SU-DHL-6 (cell line): Measurements from ENCODE around the gene FAAH.

ENCODE experiments used
- CTCF ChIP-seq: fragments of 200-600 bp; sonication (generic); IDR thresholded peaks from one replicate; pipeline ENCODE4 v1.5.1; 2017; ENCODE audit warnings: antibody characterized with exemption, mild to moderate bottlenecking, low read length, moderate library complexity; ENCODE audit not compliant: insufficient read depth, poor library complexity, severe bottlenecking
- EZH2phosphoT487 ChIP-seq: fragments of 200-600 bp; sonication (generic), shearing (Covaris generic); conservative IDR thresholded peaks from 2 replicates; pipeline ENCODE4 v1.6.1; 2018; ENCODE audit warnings: mild to moderate bottlenecking, antibody characterized with exemption, low read length, moderate library complexity, mixed read lengths

- TF ChIP-seq CTCF (no peak), EZH2phosphoT487 (no peak)
These were observed 64.7 kb downstream of the FAAH start for GRCh38 chr1:46458846-46459245.
